Measurements from ENCODE around the gene IPO13.

The IPO13 gene

DNA sequence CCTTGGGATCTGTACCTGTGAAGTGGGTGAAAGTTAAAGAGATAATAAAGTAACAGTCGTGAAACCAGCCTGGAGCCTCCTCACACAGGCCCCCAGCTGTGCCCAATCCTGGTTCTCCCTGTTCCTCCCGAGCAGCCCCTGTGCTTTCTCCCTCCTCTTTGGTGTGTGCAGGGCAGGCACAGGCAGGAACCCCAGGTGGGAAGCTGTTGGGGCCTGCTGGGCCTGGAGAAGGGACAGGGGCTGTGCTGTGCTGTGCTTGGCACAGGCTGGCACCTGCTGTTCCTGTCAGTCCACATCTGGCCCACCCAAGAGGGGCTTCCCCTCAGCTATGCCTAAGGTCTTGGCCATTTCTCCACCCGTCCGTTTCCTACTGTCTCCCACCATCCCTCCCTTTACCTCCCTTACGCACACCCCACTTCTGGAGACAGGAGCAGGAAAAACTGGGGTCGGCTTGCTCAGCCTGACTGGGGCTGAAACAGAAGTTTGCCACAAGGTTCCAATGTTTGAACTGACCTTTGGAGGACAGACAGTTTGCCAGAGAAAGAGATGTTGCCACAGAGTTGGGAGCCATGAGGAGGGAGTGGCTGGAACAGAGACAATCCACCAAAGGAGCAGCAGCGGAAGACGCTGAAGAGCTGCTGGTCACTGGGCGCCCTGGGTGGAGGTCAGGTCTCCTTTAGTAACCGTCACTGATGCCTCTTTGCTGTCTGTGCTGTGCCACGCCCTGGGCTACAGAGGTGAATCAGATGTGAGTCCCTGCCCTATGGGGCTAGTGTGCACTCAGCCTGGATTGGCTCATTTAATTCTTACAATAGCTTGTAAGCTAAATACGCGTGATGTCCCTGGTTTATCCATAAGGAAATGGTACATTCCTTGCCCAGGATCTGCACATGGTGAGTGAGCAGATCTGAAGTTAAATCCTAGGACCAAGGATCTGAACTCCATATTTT, 31.9 kb upstream of the IPO13 start:
- TF ChIP-seq, protein P1, sequence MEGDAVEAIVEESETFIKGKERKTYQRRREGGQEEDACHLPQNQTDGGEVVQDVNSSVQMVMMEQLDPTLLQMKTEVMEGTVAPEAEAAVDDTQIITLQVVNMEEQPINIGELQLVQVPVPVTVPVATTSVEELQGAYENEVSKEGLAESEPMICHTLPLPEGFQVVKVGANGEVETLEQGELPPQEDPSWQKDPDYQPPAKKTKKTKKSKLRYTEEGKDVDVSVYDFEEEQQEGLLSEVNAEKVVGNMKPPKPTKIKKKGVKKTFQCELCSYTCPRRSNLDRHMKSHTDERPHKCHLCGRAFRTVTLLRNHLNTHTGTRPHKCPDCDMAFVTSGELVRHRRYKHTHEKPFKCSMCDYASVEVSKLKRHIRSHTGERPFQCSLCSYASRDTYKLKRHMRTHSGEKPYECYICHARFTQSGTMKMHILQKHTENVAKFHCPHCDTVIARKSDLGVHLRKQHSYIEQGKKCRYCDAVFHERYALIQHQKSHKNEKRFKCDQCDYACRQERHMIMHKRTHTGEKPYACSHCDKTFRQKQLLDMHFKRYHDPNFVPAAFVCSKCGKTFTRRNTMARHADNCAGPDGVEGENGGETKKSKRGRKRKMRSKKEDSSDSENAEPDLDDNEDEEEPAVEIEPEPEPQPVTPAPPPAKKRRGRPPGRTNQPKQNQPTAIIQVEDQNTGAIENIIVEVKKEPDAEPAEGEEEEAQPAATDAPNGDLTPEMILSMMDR (IDR thresholded peaks at IDR 0.05), result no peak
- Histone ChIP-seq H3K27ac (no peak overlapping the region), H3K4me3 (no peak overlapping the region)
- DNase-seq (ENCODE audit: low spot score), result no peak

DNA sequence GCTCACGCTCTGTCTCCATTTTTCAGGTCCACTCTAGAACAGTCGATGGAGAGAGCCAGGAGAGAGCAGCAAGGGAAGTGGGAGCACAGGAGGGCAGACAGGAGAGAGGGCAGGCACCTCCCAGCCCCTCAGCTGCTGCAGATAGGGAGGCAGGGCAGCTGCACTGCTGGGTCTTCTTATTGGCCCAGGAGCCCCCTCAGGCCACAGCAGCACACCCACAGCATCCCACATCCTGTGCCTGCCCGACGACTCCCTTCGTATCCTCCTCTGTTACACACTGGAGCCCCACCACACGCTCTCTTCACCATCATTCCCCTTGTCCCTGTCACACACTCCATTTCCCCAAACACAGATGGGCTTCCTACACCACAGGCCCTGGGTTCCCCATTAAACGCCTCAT, 26.8 kb upstream of the IPO13 start:
- Histone ChIP-seq H3K27ac (no peak overlapping the region), H3K4me3 (no peak overlapping the region)
- TF ChIP-seq, protein P1 (IDR thresholded peaks at IDR 0.05), result no peak
- no peak for DNase-seq (ENCODE audit: low spot score)

DNA sequence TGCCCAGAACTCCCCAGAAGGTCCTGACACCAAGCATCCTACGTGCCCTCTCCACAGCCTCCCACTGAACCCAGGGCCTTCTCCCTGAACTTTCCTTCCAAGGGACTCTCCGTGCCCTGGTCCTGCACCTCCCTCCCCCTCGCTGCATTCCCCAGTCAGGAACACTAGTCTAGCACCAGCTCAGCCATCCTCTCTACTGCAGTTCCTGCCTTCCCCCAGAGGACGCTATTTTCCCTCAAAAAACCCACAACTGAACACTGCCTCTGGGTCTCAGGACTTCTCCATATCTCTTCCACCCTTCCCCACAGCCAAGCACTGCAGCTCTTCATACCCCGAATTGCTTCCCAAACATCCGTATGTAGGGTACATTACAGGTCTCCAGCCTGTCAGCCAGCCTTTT, 25.7 kb upstream of the IPO13 start:
- H3K4me3 ChIP-seq, result no peak overlapping the region
- no peak overlapping the region for H3K27ac ChIP-seq
- TF ChIP-seq, protein P1 (IDR thresholded peaks at IDR 0.05), result no peak
- DNase-seq (ENCODE audit: low spot score), result no peak

DNA sequence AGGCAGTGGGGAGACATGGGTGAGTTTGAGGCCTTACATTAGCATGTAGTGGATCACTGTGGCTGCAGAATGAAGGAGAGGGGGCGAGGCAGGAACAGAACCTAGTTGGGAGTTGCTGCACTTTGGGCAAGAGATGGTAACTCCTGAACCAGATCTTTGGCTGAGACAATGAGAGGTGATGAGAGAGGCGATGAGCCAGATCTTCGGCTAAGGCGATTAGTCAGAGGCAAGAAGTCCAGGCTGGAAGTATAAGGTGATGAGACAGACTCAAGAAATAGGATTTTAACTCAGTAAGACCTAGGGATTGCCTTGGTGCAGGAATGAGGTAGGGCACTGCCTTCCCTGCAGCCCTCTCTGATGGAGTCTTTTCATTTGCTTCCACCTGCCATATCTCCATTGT, 22.2 kb upstream of the IPO13 start:
- no peak overlapping the region for H3K4me3 ChIP-seq
- DNase-seq (ENCODE audit: low spot score), result no peak

DNA sequence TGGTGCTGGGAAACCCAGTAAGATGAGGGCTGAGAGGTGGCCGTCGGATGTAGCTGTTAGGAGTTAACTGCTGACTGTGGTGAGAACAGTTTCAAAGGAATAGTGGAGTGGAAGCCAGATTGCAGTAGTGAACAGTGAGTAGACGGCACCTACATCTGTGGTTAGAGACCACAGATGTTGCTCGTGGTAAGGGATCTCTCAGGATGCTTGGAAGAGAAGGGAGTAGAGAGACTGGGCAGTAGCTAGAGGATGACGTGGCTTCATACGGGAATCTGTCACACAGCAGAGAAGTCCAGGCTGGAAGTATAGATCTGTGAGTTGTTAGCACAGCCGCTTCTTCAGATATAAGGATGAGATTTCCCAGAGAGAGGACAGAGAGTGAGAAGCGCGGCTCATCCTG, 20.9 kb upstream of the IPO13 start:
- Histone ChIP-seq H3K4me3 (no peak overlapping the region), H3K27ac (no peak overlapping the region)
- TF ChIP-seq, protein P1 (IDR thresholded peaks at IDR 0.05), result no peak
- no peak for DNase-seq (ENCODE audit: low spot score)

More for the DNA sequence above, 22.2 kb upstream of the IPO13 start:
- no peak overlapping the region for H3K27ac ChIP-seq
- TF ChIP-seq, protein P1 (IDR thresholded peaks at IDR 0.05), result no peak

DNA sequence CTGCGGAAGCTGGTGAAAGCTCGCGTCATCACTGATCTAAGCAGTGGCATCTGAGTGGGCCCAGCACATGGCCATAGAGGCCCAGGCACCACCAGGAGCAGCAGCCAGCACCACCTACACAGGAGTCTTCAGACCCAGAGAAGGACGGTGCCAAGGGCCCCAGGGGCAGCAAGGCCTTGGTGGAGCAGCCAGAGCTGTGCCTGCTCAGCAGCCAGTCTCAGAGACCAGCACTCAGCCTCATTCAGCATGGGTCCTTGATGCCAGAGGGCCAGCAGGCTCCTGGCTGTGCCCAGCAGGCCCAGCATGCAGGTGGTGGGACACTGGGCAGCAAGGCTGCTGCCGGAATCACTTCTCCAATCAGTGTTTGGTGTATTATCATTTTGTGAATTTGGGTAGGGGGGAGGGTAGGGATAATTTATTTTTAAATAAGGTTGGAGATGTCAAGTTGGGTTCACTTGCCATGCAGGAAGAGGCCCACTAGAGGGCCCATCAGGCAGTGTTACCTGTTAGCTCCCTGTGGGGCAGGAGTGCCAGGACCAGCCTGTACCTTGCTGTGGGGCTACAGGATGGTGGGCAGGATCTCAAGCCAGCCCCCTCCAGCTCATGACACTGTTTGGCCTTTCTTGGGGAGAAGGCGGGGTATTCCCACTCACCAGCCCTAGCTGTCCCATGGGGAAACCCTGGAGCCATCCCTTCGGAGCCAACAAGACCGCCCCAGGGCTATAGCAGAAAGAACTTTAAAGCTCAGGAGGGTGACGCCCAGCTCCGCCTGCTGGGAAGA, 16.4 kb upstream of the IPO13 start:
- Histone ChIP-seq H3K4me3 (no peak overlapping the region), H3K27ac (no peak overlapping the region)
- DNase-seq (ENCODE audit: low spot score), result no peak
- TF ChIP-seq, protein P1 (IDR thresholded peaks at IDR 0.05), result no peak

Data from coronary artery (tissue), 2 donors.